Left kidney (tissue), 2 donors: ENCODE data around the gene GNA14. TPM values are rescaled to one million over a fixed set of nuclear protein-coding genes. Genes with fewer than 3 reads are reported as not detected.
A peak's percentile ranks its signal among the peaks of the same experiment; 100 is the strongest.

Experiments
- DNase-seq: peaks from one replicate; pipeline ENCODE4 v3.0.0-alpha.2; 2013
- polyA plus RNA-seq: library from polyadenylated mRNA; unstranded; fragments of 120-200 nt; gene quantifications from one replicate; pipeline ENCODE4 v1.2.1, GENCODE V29; 2013; ENCODE audit not compliant: insufficient read length

GNA14 gene
- polyA plus RNA-seq, 1 donor = 16.6 TPM

DNA sequence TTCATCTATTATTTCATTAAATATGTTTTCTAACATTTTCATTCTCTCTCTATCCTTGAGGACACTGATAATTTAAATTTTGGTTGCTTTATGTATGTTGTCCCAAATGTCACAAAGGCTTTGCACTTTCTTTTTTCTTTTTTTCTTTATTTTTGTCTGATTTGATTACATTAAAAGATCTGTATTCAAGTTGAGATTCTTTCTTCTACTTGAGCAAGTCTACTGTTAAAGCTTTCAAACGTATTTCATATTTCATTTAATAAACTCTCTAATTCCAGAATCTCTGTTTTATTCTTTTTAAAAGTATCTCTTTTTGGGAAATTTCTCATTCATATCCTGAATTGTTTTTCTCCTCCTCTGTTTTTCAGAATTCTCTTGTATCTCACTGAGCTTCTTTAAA is 106.5 kb downstream of the GNA14 start:
- DNase-seq = no peak

DNA sequence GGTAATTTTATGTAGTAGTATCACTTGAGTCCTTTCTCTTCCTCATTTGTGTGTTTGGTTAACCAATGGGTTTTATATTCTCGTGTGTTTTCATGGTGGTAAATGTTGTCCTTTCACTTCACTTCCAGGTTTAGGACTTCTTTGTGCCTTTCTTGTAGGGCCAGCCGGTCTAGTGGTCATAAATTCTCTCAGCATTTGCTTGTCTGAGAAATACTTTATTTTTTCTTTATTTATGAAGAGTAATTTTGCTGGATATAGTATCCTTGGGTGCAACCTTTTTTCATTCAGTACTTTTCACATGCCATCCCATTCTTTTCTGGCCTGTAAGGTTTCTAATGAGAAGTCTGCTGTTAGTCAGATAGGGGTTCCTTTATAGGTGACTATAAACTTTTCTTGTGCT is 107.1 kb downstream of the GNA14 start:
- DNase-seq = no peak

DNA sequence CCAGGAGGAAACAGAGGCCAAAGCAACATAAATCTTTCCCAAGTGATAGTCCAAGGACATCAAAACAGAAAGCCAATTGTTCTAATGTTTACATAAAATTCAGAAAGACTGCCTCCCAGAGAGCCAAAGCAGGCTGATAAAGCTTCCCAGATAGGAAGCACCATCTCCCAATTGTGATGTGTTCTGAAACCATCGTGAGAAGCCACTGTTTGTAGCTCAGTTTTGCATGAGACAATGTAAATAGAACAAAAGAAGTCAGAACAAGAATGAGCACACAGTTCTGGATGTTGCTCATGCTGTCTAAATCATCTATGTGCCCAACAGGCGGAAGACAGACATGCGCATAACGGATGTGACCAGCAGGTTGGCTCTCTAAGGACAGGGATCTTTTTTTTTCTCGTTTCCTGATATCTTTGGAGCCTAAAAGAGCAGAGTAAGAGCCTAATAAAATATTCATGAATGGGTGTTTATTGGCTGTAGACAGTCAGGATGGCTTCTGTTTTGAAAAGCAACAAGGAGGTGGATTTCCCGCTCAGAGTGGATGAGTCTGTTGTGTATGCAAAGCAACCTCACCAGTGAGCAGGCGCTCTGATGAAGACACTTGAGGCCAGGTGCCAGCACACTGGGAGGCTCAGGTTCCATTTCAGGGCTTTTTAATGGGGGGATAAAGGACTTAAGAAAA is 113.6 kb downstream of the GNA14 start:
- DNase-seq = no peak

DNA sequence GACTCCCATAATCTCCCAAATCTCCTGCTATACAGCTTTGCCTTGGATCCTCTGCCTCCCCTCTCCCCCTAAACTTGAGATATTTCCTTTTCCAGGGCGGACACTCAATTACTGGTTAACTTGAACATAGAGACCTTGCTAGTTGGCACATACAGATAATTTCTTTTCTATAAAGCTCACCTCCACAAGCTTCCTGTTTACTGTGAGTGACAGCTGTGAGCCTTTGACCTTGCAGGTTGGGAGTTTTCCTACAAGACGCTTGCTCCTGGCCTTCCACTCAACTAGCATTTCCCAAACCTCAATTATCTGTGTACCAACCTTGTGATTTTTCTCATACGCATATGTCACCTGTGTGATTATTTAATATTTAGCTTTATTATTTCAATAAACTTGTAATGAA is 114.5 kb downstream of the GNA14 start:
- DNase-seq = no peak

DNA sequence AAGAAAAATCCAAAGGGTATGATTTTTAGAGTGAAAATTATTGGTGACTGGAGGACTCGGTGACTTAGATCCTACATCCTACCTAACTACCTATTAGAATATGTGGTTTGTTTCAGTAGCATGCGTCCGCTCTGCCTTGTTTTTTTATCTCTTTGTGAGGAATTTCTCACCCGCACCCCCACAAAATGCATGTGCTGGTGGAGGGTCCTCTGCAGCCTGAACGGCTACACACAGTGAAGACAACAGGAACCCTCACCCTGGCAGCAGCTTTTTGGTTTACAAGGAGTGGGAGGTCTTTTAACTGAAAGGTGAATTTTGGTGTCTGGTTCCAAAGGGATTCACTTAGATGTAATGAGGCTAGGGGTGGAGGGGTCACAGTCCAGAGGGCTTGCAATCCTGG is 115.5 kb downstream of the GNA14 start:
- no peak for DNase-seq

DNA sequence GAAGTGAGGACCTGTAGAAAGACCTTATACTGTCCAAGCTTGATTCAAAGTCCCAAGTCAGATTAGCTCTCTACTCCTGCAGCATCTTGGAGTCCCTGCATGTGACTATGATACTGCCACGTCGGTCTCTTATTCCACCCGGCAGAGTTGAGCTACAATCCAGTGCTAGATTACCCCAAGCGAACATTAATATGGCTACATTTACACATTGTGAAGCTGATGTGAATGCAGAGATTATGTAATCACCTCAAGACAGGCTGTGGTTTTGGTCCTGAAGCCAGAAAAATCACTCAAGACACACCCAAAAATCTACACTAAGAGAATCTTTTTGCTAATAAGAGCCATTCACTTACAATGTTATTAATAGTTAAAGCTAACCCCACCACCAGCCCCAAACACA is 116.7 kb downstream of the GNA14 start:
- DNase-seq = no peak

DNA sequence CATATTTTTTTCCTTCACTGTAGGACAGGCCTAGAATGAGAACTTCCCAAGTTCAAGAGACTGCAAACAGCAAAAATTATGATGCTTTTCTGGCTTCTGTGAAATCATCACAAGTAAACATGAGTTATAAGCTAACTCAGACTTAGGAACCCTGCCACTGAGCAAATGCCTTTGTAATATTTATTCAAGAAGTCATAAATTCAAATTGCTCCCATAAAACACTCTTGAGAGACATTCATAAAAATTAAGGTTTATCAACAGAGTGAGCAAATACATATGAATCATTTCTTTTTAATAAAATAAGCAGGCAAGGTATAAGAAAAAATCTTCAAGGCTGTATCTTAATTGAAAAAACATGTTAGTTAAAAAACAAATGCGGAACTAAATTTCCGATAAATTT is 124.2 kb downstream of the GNA14 start:
- no peak for DNase-seq

DNA sequence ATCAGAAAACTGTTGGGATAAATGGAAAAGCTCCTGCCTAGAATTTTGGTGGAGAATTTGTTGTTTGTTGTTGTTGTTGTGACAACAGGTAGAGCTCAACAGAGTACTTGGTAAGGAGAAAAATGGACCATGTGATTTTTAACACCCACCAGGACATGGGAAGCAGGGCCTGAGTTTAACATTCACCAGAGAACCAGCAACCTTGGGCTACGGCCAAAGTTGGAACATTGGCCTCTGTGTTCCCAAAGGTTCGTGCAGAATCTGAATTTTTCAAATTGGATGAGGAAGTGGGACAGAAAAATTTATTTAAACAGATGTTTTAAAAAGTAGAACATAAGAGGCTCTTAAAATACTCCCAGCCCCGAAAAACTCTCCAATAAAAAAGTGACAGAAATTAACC is 127.0 kb downstream of the GNA14 start:
- DNase-seq = no peak

DNA sequence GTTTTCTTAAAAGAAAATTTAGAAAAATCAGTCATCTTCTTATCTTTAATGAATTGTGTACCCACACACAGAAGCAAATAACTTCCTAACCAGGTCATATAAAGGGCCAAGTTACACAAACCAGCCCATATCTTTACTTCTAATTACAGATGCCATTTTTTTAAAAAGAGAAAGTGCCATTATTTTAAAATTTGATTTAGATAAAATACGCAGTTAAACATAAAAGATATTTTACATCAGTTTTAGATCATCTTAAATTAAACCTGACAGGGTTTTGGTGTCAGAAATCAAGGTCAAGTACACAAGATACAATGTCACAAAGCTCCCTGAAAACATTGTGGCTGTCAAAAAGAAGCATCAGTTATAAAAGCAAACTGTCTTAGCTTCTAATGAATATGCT is 129.4 kb downstream of the GNA14 start:
- DNase-seq = no peak

DNA sequence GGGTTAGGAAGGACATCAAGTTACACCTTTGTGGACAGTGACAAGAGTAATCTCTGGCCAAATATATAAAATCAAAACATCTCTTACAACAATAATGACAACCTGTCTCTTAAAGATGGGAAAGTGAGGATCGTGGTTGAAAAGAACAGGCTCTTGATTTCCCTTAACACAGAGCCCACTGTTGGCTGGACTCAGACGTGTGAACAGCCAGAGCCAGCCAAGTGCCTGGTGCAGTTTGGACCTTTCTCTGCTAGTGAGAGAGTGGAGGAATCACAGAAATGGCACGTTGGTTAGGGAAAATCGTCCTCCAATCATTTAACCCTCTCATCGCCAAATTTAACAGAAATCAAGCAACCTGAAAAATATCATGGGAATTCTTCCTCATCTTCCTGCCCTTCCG is 131.3 kb downstream of the GNA14 start:
- DNase-seq = no peak

DNA sequence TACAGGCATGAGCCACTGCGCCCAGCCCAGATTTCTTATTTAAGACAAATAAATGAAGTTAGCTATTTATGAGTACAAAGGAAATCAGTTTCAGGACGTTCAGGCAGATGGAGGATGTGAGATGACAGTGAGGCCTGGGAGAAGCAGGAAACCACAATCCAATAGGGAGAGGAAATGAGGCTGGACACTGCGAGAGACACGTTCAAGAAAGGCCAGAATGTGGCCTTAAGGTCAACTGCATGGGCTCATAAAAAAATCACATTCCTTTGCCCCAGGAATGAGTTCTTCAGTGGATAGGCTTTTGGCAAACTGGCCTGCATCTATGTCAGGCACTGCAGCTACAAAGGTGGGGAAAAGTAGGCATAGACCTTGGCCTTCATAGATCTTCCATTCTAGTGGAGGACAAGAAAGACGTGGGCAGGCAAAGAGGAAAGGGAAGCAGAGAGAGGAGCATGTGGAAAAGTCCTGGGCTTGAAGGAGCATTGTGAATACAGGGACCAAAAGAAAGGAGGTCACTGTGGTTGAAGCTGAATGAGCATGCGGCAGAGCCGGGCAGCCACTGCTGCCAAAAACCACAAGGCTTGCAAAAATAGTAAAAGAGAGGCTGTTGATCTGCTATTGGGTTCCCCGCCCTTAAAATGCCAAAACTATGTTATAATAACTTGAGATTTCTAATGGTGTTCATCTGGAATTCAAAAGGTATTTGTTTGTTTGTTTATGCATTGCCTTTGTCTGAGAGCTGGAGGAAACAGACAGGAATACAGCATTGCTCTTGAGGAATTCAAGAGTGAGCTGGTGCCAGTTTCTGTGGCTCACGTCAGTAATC is 133.0 kb downstream of the GNA14 start:
- DNase-seq = no peak

DNA sequence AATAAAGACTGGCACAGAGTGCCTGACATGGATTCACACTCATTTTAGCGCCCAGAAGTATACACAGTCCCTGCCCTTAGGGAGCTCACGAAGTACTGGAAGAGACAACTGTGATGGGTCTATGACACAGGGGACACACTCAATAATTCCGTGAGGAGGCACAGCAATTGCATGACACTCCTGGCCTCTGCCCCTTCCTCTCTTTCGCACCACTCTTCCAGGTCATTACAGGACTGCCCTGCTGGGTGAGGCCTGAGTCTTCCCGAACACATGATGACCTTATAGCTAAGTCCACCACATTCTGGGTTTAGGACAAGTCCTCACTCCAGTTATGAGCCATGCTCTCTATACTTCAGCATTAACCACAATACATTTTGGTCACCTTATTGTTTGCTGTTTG is 134.7 kb downstream of the GNA14 start:
- no peak for DNase-seq

DNA sequence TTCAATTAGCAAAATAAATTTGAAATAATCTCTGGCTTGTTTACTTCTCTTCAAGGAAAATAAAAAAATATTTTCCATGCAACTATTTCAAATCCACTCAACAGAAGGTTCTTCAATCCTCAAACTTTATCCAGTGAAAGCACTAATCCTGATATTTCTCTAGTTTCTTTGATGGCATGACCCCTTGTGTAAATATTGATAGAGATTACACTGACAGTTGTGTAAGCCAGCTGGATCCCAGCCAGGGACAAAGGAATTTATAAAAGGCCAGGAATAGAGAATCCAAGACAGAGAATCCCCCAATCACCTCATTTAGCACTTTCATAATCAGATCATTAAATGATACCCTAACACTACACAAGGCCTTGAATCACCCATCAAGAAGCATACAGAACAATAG is 135.2 kb downstream of the GNA14 start:
- no peak for DNase-seq

DNA sequence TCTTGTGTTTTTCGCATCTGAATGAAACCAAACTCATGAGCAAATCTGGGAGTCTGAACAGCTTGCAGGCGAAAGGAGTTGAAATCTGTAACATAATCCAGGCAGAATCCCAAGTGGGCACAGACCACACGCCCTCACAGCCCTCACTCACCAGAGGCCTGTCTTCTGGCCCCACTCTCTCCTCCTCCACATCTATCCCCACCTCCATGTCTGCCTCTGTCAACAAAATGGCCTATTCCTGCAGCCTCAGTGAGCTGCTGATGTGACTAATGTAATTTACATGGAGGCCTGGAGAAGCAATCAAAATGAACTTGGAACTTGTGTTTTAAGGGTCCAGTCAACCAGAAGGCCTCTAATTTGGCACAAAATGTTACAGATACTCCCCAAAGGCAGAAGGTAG is 136.6 kb downstream of the GNA14 start:
- DNase-seq = no peak

DNA sequence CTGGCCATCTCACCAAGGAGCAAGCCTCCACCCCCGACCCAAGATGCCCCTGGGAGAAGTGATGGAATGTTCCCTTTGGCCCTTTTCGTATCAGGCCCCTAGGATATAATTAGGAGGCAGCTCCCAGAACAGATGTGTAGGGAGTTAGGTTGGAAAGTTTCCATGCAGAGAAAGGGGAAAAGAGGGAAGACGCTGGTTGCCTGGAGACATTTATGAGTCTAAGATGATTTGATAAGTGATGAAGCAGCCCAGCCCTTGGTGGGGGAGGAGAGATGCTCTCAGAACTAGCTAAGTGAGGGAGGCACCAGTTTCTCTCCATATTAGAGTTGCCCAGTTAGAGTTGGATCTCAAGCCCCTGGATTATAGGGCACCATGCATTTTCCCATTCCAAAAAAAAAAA is 137.5 kb downstream of the GNA14 start:
- no peak for DNase-seq

DNA sequence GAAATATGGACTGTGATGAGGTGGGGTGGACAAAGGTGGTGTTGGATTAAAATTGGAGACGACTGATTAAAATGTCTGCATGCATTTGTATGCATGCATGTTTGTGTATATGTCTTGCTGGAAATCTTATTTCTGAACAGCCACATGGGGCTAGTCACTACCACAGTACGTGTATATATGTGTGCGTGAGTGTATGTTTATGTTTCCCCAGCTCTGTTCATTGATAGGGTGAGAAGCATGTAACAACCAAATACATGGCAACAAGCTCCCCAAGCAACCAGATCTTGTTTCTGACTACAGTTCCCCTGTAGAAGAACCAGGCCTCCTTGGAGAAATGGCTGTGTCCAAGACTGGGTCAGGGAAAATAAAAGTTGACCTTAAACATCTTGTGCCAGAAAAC is 139.7 kb downstream of the GNA14 start:
- no peak for DNase-seq

DNA sequence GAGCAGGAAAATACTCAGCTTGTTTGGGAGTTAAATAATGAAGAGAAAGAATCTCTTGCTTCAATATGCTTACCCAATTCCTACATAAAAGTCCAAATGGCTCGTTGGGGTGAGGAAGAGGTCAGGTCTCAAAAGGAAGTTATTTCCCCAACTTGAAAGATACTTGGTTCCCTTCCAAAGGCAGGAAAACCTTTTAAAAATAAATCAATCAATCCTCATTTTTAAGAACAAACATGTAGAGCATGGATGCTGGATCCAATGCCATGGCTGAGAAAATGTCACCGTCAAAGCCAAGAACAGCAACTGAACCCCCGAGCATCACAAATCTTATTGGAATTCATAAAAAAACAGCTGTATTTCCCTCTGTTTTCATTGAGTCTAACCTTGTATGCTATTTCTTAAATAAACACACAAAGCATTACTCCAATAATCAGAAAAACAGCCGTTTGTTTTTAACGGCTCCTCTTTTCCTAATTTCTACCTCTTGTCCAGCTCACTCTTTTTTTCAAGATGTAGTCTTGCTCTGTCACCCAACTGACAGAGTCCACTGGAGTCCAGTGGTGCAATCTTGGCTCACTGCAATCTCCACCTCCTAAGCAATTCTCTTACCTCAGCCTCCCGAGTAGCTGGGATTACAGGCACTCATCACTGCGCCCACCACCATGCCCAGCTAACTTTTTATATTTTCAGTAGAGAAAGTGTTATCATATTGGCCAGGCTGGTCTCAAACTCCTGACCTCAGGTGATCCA is 140.7 kb downstream of the GNA14 start:
- DNase-seq = peak; percentile 60

DNA sequence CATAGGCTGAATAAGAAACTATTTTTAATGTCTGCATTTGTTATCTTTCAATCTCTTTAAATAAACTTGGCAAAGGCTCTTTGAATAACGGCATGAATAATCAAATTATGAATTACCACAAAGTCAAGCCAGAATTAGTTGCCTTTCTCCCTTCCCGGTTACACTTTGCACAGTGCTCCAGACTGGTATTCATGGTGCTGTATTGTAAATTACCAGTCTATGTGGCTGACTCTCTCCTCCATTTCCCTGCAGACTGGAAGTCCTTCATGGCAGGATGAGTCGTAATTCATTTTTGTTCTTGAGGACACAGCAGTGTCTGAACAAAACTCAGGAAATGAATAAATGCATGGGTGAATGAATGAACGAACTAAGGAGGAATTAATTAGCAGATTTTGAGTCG is 142.9 kb downstream of the GNA14 start:
- DNase-seq = no peak

DNA sequence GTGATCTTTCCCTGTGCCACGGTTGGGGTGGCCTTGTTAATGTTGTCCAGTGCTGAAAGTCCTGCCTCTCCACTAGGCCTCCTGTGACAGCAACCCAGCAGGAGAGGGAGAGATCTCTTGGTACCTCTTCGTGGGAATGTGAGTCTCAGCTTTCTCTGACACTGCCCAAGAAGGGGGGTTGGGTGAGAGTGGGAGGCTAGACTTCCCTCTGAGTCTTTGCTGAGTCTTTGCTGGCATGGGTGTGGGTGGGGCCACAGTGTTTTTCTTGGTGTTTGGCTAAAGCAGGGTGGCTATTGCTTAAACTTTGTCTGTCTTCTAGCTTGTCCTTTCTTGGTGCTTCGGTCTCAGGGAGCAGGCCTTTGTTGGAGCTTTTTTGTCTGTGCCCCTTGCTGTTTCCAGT is 145.6 kb downstream of the GNA14 start:
- DNase-seq = no peak

DNA sequence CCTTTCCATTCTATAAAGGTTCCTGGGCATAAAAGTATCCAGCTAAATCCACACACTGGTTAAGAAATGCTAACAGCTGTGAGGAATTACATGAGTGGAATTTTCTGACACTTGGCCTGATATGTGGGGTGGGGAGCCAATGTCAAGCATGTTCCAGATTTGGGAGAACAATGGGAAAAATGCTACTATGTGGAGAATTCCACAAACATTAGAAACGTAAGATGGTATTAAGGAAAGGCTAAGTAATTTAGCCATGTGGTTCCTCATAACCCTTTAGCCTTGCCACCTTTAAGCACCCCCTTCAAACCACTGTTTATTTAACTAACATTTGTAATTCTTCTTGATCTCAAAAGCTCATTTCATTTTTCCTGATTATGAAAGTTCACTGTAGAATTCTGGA is 149.2 kb downstream of the GNA14 start:
- DNase-seq = no peak

DNA sequence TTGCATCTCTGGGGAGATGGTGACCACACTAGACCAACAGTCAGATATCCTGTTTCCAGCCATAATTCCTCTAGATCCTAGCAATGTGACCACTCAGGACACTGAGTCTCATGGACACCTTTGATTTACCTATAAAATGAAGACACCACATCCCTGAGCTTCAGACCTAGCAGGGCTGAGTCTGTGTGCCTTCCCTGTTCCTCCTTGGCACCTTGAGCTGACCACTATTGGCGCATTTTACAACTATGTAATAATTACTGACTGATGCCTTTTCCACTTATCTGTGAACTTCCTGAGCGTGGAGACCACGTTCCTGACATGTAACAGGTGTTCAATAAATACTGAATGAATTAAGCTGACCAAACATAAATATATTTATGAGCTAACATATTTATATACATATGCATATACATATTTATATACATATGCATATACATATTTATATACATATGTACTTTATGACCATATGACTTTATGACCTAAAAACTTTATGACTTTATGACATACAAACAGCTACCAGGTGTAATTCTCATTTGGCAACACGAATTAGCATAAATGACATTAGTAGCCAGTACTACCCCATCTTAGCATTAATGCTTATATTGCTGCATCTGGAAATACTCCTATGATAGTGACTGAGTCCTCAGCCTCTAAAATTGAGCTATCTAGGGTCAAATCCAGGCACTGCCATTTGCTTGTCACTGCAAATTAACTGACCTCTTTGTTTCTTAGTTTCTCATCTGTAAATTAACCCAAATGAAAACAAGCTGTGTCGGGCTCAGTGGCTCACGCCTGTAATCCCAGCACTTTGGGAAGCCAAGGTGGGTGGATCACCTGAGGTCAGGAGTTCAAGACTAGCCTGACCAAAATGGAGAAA is 150.6 kb downstream of the GNA14 start:
- DNase-seq = no peak
